GM21786 (cell line): ENCODE data around the gene NPTN.
"Not testable (repeated sequence)": the region's sequence is repeated elsewhere in the genome, so short reads cannot be mapped to it uniquely, and the experiment has no call there.

ENCODE experiments used
- ATAC-seq: cut with Tn5 transposase; IDR thresholded peaks from one replicate; pipeline ENCODE4 v1.9.1; 2021; ENCODE audit not compliant: unreplicated experiment

NPTN gene

DNA sequence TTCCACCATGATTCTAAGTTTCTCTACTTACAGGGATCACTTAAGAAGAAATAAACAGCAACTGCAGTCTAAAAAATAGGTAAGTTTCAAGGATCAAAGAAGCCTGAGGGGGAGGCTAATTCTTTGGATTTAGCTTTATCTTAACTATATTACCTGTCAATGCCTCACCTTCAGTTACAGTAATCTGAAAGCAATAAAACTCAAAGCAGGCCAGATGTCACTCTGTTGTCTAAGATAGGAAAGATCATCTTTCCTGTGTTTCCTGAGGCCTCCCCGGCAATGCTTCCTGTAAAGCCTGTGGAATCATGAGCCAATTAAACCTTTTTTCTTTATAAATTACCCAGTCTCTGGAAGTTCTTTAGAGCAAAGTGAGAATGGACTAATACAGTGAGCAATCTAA, 60.2 kb downstream of the NPTN start:
- ATAC-seq: no peak

DNA sequence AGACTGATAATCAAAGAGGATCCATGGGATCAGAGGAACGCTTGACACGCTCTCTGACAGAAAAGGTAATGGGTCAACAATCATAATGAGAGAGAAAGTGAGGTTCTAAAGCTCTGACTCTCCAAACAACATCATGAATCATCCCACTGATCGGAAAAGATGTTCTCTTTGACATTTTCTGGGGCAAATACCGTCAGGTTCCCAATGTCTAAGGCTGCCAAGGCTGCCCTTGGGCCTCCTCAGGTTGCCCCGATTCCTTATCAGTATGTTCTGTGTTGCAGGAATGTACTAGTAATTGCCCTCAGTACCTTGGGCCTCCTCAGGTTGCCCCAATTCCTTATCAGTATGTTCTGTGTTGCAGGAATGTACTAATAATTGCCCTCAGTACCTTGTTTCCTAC, 60.9 kb downstream of the NPTN start:
- ATAC-seq: no peak

DNA sequence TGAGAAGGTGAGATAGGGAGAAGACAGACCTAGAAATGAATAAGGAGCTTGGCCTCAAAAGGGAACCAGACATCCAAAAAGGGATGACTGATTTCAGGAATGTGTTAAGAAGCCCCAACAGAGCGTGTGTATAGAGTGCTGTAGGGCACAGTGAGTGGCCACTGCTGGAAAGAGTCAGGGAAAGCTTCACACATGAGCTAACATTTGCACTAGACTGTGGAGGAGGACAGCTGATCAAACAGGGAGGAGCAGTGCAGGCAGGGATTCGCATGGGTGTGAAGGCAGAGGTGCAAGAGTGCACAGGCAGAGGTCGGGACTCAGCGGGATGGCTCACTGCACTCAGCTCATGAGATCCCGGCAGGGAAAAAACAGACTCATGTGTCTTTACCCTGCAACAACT, 61.8 kb downstream of the NPTN start:
- no peak for ATAC-seq

DNA sequence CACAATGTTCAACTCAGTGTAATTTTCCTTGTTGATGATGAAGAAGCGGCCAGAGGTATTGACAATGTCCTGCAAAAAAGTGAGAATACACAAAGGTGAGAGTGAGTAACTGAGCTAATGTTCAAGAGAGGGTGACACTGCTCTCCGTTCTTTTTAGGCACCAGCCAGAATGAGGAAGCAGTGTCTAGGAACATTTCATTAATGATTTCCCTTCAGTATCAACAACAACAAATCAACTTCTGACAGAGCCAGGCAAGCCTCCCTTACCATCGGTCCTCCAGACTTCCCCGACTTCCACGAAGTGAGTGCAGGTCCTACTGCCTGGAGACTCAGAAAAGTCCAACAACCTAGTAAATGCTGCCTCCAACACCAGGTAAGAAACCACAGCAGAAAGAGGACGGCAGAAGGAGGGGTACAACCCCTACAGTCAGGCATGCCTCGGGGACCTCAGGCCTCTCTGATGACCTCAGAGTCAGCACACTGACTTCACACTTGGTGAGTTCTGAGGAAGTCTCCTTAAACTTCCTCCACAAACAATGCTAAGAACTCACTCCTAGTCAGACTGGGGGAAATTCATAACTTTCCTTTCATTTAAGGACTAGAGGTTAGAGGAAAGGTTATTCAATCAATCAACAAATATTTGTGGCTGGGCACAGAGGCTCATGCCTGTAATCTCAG, 62.7 kb downstream of the NPTN start:
- no peak for ATAC-seq

DNA sequence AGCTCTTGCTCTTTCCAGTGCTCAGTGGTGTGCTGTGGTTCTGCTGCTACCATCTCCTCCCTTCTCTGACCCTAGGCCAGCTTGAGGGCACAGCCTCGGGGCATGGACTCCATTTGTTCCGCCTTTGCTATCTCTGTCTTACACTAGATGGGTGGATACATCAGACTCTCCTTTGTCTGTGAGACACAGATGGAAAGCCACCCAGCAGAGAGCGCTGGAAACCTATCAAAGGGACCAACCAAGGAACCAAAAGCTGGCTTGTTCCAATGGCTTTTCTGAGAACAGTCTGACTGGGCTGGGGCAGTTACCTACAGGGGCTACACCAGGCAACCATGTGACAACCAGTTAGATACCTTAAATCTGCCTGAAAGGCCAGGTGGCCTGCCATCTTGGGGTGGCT, 63.8 kb downstream of the NPTN start:
- ATAC-seq: no peak

GRCh38 chr15:73568564-73569280, 64.5 kb downstream of the NPTN start:
- ATAC-seq: no peak

GRCh38 chr15:73567020-73567419, 66.2 kb downstream of the NPTN start:
- ATAC-seq: no peak

- no peak for ATAC-seq
Measured at GRCh38 chr15:73564255-73564654, 68.9 kb downstream of the NPTN start.

DNA sequence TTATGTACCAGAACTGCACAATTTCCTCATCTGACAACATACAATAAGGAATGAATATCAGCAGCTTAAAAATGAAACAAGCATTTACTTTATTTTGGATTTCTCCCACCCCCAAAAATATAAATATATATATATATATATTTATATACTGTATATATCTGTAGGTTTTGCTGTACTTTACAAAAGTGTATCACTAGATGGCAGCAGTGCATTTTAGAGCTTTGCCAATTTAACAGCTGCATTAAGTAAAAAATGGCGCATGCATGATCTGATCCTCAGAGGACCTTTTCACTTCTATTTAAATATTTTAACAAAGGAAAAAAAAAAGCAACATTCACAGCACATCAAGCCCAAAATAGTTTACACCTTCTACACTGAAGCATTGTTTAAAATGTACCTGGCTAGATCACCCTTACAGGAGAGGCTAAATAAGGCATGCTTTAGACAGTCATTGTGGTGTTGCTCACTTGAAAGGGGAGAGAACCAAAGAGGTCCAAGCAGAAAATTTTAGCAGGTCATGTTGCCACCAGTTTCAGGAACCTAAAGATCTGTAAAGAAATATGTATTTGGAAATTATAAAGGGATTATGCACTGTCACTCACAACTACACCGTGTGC, 72.6 kb downstream of the NPTN start:
- no peak for ATAC-seq

DNA sequence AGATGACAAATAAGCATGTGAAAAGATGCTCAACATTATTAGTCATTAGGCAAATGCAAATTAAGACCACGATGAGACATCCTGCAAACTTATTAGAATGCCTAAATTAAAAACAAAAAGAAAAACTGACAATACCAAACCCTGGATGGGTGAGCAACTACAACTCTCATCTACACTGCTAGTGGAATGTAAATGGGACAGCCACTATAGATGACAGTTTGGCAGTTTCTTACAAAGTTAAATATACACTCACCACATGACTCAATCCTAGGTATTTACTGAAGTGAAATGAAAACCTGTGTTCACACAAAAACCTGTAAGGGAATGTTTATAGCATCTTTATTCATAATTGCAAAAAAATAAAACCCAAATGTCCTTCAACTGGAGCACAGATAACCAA, 74.7 kb downstream of the NPTN start:
- ATAC-seq: no peak

DNA sequence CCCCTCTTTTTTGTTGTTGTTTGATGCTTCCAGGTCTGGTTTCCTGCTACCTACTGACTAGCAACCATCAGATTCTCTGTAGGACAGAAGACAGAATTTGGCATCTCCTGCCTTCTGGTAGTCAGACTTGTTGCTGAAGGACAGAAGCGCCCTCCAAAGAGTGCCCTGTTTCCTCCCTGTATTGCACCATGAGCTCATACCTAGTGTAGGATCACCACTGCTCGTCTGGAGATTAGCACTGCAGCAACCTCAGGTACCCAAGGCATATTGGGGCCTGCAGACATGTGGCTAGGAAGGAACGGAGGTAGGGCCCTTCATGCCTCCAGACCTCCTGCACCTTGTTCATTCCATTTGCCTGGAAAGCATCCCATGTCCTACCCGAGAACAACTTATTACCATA, 78.1 kb downstream of the NPTN start:
- ATAC-seq: no peak

GRCh38 chr15:73550190-73550589, 83.0 kb downstream of the NPTN start:
- ATAC-seq: no peak

DNA sequence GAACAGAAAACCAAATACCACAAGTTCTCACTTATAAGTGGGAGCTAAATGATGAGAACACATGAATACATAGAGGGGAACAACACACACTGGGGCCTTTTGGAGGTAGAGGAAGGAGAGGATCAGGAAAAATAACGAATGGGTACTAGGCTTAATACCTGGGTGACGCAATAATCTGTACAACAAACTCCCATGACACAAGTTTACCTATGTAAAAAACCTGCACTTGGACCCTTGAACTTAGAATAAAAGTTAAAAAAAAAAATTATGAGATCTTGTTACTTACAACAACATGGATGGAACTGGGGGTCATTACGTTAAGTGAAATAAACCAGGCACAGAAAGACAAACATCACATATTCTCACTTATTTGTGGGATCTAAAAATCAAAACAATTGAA, 84.3 kb downstream of the NPTN start:
- ATAC-seq: not testable (repeated sequence)

DNA sequence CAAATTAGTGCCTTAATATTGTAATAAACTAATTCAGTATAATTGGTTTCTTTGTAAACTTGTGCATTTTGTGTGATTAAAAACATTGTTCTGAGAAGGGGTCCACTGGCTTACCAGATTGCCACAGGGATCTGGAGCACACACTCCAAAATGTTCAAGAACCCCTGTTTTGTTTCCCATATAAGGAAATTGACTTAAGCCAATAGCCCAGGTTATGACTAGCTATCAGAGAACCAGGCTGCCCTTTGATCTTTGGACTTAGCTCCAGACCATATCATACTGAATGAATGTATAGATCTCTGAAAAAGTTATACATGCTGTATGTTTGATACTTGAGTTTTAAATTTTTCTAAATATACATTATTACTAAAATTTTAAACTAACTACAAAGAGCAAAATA, 91.7 kb downstream of the NPTN start:
- ATAC-seq: no peak

DNA sequence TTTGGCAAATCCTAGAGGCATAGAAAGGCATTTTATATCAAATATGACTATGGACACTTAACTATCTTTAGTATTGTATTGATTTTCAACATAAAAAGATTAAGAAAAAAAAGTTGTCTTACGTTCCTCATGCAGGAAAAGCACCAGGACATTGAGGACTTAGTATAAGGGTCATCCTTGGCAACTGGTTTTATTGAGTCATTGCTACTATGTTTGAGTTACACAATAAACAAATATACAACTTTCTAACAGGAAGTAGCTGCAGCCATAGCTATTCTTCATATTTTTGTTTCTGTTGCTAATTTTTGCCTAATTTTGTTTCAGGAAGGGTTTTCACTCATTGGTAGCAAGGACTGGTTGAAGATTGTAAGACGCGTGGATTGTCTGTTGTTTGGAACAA, 93.0 kb downstream of the NPTN start:
- ATAC-seq: no peak

- ATAC-seq: no peak
Measured at GRCh38 chr15:73539212-73540128, 93.7 kb downstream of the NPTN start.

GRCh38 chr15:73538563-73539211, 94.5 kb downstream of the NPTN start:
- ATAC-seq: no peak

DNA sequence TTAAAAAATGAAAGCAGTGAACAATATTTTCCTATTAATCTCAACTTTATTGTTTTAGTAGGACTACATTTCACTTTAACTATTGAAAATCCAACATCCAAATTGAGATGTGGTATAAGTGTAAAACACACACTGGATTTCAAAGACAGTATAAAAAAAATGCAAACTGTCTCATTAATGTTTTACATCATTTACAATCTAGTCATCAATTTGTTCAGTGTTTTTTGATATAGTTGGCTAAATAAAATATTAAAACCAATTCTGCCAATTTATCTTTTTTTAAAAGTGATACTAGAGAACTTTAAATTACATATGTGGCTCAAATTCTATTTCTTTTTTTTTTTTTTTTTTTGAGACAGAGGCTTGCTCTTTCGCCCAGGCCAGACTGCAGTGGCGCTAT, 95.1 kb downstream of the NPTN start:
- ATAC-seq: no peak

- ATAC-seq: no peak
Measured at GRCh38 chr15:73530649-73531048, 102.5 kb downstream of the NPTN start.

DNA sequence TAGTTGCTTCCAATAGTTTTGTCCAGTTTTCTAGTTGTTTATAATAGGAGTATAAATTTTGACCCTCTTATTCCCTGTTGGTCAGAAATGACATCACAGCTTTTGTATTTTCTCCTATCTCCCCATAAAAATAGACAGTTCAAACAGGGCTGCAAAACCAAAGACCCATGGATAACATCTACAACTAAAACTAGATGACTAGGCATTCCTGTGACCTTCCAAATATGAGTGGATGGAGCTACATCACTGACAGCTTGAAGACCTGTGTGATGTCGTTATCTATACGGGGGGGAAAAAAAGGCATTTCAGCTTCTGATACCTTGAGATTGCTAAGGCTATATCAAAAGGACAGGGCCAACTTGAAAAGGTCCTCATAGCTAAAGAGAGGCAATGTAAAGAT, 105.6 kb downstream of the NPTN start:
- ATAC-seq: no peak

DNA sequence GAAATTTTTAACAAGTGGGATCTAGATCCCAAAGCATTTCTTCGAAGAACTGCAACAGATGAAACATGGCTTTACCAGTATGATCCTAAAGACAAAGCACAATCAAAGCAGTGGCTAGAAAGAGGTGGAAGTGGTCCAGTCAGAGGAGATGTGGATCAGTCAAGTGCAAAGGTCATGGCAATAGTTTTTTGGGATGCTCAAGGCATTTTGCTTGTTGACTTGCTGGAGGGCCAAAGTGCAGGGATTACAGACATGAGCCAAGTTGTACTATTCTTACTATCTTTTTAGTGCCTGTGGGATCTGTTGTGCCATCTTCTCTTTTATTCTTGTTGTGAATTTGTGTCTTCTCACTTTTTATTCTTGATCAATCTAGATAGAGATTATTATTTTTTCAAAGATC, 108.3 kb downstream of the NPTN start:
- no peak for ATAC-seq
